Stimulated activated CD4-positive, alpha-beta T cell treated with anti-CD3 and anti-CD28 coated beads, TNF-alpha, amount 100 ng/mL, for 24 hours (primary cell): Measurements from ENCODE around the gene PAK6.
A peak's percentile ranks its signal among the peaks of the same experiment; 100 is the strongest.

ENCODE experiments used
- DNase-seq, 3 experiments: peaks; one replicate each; pipeline ENCODE4 v3.0.0-alpha.2; 2020; ENCODE audit warnings: low read depth in 3 of 3

Gene PAK6

DNA sequence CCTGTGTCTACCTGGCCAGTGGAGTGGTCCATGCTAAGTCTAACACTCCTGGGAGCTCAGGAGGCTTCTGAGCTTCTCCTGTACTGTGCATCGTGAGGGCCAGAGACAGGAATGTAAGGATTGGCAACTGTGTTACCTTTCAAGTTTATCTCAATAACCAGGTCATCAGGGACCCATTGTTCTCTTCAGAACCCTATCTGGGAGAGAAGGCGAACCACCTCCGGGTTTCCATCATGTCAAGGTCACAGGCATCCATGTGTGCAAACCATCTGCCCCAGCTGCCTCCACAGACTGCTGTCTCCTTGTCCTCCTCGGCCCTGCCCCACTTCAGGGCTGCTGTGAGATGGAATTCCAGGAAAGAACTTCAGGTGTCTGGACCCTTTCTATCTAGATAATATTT, 38.1 kb downstream of the PAK6 start:
- DNase-seq, result no peak

DNA sequence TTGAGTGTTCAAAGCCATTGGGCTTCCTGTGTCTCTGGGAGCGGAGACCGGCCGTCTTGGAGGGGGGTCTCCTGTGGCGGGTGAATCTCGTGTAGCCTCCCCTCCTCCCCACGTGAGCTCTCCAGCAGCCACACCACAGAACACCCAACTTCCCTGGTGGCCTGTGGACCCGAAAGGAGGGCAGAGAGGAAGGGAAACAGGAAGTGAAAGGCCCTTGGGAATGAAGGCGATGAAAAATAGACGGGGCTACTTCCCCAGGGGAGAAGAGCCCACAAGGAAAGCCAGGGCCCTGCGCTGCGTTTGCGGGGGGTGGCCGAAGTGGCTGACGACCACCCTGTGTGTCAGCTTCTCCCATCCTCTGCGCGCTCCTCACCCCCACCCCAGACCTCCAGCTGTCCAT, 38.6 kb downstream of the PAK6 start:
- DNase-seq, result no peak

DNA sequence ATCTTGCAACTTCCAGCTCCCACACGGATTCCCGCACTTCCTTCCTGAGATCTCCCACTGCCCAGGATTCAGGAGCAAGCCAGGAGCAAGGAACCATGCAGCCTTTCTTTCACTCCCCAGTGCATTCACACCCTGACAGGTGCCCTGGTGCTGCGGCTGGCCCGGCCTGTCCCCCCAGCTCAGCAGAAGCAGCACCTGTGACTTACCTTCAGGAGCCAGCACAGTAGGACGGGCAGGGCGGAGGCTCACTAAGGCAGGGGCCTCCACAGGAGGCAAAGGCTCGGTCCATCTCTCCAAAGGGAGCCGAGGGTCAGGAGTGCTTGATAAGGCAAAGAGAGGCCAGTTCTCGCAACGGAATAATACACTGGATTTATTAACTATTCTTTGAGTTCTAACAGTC, 39.2 kb downstream of the PAK6 start:
- DNase-seq, result no peak

DNA sequence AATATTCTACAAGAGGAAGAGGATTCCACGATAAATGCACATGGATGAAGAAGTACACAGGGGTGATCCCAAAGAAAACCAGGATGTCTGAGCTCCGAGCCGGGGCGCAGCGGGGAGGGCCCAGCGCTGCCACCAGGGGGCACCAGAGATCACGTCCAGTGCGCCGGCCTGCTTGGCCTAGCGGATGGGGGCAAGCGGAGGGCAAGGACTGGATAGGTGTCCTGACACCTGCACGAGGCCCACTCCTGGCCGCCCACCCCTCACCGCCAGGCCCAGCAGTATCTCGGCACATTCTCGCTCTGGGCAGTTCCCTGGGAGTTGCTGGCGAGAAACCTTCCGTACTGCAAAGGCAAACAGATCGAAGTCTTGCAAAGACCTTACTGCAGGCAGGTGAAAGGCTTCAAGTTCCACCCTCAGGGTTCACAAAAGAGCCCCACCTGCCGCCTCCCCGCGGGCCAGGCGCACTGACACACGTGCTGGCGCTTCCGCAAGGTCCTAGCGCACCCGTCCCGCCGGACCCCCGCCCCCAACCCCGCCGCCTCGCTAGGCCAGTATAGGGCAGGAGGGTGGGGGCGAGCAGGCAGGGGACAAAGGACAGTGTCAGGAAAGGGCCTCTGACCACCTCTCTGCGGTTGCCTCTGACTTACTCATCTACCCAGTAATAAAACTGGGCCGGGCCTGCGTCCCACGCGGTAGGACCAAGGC, 40.7 kb downstream of the PAK6 start:
- DNase-seq, result peak; percentile 27 to 61 (median 39)

DNA sequence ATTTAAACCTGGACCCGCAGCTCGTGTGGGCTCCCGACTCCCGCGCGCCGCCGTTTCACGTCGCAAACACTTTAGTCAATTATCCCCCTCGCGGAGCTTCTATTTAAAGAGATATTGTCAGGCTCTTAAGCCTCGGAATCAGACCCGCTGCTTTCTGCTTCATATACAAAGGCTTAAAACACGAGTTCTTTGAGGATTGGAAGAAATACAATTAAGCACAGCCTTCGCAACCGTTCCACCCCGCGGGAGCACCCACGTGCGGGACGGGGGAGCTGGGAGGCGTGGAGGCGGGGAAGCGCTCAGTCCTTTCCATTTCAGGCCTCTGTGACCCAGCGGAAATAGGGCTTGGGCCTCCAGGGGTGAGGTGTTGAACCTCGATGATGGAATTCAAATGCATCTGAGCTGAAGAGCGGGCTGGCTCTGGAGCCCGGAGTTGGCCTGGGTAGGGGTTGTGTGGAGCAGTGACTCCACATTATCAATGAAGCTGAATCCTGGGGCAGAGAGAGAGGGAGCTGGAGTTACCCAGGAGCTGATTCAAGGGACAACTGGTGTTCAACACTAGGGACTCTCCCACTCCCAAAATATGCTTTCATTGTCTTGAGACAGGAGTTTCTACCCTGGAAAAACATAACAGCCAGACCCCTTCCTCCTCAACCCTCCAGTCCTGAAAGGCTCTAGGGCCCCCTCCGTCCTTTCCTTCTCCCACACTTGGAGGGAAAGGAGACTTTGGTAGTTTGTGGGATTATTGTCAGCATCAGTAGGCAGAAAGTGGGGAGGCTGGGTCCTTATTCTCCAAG, 41.6 kb downstream of the PAK6 start:
- DNase-seq, result no peak

DNA sequence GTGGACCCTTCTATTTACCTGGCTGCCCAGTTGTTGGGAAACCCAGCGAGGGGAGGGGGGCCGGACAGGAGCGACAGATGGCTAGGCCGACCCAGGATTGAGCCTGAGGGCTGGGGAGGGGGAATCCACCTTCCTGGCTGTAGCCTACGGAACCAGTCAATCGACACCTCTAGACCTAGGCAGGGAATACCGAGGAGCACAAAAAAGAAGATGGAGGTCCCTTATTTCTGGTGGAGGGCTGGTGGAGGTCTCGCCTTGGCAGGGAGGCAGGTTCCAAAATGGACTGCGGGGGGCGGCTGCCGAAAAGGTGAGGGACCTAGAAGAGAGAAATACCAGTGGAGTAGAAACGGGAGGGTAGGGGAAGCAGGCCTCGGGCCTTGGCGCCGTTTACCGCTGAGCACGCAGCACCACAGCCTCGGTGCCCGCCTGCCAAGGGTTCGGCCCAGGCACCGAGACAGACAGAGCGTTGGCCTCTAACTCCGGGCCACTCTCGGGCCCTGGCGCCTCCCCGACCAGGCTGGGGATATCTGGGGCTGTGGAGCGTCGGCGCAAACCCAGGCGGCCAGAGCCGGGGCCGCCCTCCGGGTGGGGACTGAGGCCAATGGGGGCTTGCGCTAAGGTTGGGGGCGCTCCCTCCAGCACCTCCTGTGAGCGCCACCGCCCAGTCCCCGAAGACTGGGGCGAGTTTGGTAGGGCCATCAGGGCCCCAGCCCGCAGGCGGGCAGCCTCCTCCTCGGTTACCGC, 42.4 kb downstream of the PAK6 start:
- DNase-seq, result no peak

DNA sequence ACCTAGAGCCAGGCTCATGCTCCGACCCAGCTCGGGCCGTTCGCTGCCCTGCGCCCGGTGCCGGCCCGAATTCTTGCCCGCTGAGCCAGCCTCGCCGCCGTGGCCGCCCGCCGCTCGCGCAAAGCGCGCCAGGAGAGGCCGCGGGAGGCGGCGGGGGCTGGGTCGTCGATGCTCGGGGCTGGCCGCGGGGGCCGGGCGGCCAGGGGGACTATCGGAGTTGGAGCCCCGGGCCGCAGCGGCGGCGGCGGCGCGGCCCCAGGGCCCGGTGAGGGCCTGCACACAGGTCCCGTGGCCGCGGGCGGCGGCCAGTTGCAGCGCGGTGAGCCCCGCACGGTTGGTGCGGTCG, 42.9 kb downstream of the PAK6 start:
- DNase-seq, result no peak

DNA sequence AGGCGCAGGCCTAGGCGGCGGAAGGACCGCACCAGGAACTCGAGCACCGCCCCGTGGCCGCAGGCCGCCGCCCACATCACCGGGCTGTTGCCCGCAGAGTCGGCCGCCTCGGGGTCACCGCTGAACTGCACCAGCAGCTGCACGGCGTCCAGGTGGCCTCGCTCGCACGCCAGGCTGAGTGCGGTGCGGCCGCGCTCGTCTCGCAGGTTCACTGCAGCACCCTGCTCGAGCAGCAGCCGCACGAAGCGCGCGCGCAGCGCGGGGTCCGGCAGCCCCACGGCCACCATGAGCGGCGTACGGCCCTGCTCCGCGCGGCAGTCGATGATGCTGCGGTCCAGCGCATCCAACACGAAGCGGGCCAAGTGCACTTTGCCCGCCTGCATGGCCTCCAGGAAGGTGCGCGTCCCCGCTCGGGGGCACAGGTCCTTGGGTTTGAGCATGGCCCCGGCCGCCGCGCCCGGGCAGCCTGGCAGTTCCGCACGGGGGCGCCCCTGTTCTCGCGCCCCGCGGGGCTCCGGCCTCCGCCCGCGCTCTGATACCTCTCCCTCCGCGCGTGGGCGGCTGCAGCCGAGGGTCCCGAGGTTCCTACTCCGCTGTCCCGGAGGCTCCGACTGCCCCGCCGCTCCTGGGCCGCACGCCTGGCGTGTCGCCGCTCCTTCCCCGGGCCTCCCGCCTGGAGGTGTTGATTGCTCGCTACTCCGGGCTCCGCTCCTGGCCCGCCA, 43.4 kb downstream of the PAK6 start:
- peak in 1 of 3 experiments; percentile 32 for DNase-seq

DNA sequence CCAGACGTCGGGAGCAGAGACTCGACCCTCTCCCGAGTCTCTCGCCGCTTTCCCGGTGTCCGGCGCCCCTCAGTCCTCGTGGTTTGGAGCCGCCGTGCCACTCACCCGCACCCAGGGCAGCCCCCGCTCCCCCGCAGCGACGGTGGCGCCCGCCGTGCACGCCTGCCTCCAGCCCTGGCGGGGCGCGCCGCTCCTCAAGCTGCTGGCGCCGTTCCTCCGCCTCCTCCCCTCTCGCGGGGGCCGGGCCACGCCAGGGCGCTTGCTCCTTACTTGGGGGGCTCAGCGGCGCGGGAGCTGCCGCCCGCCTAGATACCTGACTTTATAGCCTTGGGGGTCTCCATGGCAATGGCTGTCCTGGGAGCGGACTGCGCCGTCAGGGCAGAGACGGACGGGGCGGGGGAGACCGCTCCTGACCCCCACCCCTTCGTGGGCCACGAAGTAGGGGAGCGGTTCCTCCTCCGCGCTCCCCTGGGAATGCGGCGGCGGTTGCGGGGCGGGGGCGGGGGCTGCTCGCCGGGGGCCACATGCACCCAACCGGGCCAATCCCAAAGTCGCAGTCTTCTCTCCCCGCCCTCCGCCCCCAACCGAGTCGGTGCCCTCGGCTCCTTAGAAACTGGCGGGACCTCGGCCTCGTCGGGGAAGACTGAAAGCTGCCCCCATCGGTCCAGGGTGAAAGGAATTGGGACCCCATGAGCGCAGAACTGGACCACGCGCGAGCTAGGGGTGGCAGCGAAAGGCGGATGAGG, 44.2 kb downstream of the PAK6 start, which contains the start of gene ANKRD63:
Gene ANKRD63 (minus strand): TSS at position 196 of the 746 bp plus-strand sequence. CDS start 478 bp downstream, outside the sequence.
- peak in 1 of 3 experiments; percentile 29 for DNase-seq

DNA sequence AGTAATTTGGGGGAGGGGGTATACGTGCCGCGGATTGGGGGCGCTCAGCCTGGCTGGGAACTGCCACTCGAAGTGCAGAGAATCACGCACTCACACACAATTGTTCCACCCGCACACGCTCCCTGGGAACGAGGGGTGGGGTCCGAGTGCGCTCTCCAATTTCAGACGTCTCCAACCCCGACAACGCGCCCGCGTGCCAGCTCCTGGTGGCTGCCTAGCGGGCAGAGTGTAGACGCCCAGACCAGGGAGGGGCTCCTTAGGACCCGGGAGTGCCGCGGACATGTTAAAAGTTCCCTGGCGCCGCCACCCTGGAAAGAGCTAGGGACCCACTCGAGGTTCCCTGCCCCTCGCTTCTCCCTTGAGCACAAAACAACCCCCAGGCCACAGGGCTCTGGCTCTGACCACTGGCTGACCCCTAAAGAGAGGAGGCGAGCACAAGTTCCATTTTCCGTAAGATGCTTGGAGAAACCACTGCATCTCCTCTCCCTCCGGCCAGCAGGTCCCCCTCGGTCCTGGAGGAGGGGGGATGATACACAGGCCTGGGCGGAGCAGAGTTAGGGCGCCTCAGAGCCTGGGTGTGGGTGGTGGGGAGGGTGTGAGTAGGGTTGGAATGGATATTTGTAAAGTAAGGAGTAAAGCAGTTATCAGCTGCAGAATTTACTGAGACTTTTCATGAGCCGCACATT, 44.9 kb downstream of the PAK6 start:
- DNase-seq, result no peak

DNA sequence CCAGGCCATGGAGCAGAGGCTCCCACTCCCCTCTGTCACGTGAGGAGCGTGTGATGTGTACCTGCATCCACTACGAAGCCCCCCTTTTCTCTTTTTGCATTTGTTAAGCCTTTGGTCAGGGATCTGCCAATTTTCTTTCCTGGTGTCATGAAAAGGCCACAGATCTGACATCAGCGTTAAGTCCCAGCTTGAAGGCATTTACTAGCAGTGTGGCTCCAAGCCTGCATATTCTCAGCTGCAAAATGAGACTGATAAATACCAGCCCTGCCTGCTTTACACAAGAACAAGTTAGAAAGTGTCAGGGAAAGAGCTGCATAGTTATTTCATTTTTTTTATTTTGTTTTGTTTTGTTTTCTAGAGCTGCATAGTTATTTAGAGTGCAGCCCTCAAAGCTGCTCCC, 46.3 kb downstream of the PAK6 start:
- DNase-seq, result no peak

DNA sequence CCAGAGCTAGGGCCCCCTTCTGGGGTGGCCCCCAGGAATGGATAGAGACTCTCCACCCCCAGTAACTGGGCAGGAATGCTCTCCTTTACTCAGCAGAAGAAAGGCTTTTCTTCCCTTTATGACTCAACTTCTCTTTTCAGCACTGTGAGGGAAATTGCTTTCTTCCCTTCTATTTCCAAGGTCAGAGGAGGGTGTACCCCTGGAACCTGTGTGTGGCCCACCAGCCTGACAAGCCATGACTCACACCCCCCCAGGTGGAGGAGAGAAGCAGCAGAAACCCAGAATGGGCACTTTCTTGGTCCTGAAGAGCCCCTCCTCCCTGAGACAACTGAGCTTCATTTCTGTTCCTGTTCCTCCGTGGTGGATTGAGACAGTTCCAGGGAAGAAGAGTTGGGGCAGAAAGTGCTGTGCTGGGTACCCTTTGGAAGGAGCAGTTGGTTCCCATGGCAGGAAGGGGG, 46.7 kb downstream of the PAK6 start:
- no peak for DNase-seq

DNA sequence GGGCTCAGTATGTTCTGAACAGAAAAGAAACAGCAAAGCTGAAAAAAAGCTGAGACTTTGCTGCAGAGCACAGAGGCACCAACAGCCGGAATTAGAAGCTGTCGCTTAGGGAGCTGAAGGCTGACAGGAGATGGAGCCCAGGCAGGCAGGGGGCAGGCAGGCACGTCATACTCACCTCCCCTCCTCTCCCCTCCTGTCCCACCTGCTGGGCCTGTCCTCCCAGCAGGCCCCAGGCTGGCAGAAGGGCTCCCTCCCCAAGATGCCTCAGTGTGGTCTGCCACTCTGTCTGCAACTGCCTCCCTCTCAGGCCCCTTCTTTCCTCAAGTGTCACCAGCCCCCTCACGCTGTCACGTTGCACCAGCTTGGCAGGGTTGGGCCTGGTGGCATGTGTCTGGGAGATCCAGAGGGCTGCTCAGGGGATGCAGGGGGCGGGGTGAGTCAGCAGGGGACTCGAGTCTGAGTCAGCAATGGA, 47.2 kb downstream of the PAK6 start:
- no peak for DNase-seq

DNA sequence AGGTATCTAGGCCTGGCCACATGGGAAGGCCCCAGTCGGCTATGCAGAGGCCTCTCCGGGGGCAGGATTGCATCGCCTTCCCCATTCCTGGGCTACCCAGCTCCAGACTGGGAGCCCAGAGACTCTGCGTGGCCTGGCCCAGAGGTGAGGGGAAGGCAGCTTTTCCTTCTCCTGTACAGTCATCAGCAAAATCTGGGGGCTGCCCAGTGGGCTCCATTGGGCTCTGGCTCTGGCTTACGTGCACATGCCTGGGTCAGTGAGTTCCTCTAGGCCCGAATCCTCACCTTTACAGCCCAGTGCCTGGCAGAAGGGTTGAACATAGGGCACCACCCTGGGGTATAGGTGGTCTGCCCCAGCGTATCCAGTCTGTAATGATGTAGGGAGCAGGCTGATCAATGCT, 47.9 kb downstream of the PAK6 start:
- no peak for DNase-seq

DNA sequence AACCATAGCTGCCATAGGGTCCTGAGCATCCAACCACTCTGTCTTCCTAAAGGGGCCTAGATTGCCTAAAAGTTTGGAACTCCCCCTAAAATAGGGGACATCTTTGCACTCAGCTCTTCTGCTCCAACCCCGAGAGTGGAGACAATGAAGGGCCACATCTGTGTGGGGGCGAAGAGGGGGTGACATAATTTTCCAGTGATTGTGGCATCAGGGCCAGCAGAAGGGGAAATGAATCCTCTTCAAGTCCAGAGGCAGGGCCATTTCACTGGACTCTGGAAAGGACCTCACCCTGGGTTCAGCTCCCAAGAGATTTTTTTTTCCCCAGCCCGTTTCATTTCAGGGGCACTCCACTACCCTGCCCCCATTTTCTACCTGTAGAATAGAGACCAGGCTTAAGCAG, 48.6 kb downstream of the PAK6 start:
- DNase-seq, result no peak

DNA sequence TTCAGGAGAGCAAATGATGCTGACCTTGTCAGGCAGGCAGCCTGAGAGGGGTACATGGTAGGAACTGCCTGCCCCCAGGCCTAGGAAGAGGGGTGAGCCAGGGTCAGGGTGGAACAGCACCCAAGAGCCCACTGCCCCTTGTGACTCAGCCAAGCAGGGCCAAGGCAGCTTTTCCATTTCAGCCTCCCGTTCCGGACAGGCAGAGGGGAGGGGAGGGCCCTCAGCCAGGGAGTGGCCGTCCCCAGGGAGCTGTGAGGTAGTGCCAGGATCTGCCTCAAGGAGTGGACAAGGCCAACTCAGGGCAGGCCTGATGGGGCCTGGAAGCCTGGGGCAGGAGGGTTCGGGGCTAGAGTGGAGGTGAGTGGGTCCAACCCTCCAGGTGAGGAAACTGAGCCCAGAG, 49.1 kb downstream of the PAK6 start:
- no peak for DNase-seq

DNA sequence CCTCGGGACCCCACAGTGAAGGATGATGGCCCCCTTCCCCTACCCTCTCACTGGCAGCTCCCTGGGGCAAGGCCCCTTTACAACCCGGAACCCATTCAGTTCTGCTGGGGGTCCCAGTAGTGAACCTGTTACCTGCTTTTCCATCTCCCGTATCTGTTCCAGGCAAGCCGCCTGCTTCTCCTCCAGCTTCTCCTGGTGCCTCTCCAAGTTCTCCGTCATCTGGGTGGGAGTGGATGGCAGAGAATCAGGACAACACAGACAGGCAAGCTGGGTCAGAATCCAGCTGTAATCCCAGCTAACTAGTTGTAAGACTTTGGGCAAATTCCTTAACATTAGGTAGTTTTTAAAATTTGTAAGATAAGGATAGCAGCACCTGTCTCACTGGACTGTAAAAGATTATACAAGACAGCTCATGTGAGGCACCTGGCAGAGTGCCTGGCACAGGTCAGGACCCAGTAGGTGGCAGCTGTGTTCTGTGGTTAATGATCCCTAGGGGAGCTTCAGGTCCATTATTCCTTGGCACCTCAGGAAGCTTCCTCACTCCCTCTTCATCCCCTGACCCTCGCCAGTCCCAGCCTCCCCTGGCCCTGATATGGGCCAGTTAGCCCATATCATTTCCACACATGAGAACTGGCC, 50.4 kb downstream of the PAK6 start:
- no peak for DNase-seq

DNA sequence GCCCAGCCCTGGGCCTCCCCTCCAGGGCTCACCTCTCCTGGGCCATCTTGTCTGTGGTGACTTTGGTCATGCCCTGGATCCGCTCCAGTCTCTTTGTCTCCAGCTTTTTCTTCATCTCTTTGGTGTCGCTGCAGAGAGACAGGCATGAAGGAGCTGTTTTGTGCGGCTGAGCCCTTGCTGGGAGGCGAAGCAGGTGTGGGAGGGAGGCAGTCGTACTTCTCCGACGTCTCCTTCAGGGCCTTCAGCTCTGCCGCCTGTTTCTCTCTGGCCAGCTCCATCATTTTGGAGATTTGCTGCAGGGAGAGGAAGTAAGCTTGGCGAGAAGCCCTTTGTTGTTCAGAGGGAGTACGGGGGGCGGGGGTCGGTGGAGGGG, 51.7 kb downstream of the PAK6 start:
- DNase-seq, result no peak

DNA sequence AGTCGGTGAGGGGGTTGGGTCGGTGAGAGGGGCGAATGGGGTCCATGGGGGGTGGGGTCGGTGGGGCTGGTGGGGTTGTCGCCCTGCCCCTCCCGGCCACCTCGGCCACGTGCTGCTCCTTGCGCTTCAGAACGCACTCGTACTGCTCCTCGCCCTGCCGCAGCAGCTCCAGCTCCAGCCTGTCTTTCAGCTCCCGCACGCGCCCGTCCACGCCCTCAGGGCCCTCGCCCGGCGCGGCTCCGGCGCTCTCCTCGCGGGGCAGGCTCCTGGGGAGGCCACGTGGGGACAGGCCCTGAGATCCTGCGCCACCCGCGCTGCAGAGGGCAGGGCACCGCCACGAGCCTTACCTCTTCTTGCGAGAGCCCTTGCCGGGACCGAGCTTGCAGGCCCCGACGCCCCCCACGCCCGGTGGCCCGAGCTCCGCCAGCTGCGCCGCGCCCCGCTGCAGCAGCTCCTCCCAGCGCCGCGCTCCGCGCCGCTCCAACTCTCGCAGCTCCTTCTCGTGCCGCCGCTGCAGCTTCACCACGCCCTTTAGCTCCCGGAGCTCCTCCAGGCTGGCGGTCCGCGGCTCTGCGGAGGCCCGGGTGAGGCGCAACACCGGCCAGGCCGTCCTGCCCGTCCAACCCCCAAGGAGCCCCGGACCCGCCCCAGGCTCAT, 52.2 kb downstream of the PAK6 start:
- DNase-seq, result no peak
